NT2/D1 (cell line): Measurements from ENCODE around the gene TRAM2.

Experiments used
- SUZ12 ChIP-seq: IDR thresholded peaks from 2 replicates; pipeline ENCODE4 v1.6.1; 2011; ENCODE audit not compliant: insufficient read length, insufficient read depth; ENCODE audit errors: extremely low read depth
- YY1 ChIP-seq: IDR thresholded peaks from 2 replicates; pipeline ENCODE4 v1.6.1; 2011; ENCODE audit not compliant: insufficient read length, insufficient read depth
- ZNF274 ChIP-seq: IDR thresholded peaks from 2 replicates; pipeline ENCODE4 v1.6.1; 2011; ENCODE audit warnings: mild to moderate bottlenecking, low read depth, low read length

- TF ChIP-seq SUZ12 = no peak
- TF ChIP-seq YY1 = no peak
- no peak for TF ChIP-seq ZNF274
Observed at GRCh38 chr6:52507557-52508260, 69.2 kb downstream of the TRAM2 start.
